H9 (cell line): ENCODE results near the gene MEDAG. TPM values are rescaled to one million over a fixed set of nuclear protein-coding genes. Genes with fewer than 3 reads are reported as not detected.

Experiments
- DNase-seq: peaks from one replicate; pipeline ENCODE4 v3.0.0-alpha.2; 2017
- H2AFZ ChIP-seq: one replicate; pipeline ENCODE4 v1.6.1; 2013; ENCODE audit warnings: mild to moderate bottlenecking, low read length, control low read depth, moderate library complexity
- H2AK5ac ChIP-seq: 2 replicates; pipeline ENCODE4 v1.6.1; 2013; ENCODE audit warnings: low read length, control low read depth, mixed read lengths; ENCODE audit not compliant: insufficient read length
- H2BK120ac ChIP-seq: one replicate; pipeline ENCODE4 v1.6.1; 2013; ENCODE audit warnings: low read depth, mild to moderate bottlenecking, low read length, control low read depth, inconsistent platforms; ENCODE audit not compliant: poor library complexity, severe bottlenecking
- H2BK12ac ChIP-seq: 2 replicates; pipeline ENCODE4 v1.6.1; 2013; ENCODE audit warnings: low read length, control low read depth, mixed read lengths, low read depth; ENCODE audit not compliant: insufficient read length
- H2BK15ac ChIP-seq: 2 replicates; pipeline ENCODE4 v1.6.1; 2013; ENCODE audit warnings: low read depth, low read length, control low read depth
- H2BK20ac ChIP-seq: one replicate; pipeline ENCODE4 v1.6.1; 2013; ENCODE audit warnings: low read depth, mild to moderate bottlenecking, low read length, control low read depth, inconsistent platforms; ENCODE audit not compliant: poor library complexity, severe bottlenecking
- H2BK5ac ChIP-seq: 2 replicates; pipeline ENCODE4 v1.6.1; 2013; ENCODE audit warnings: low read length, control low read depth, mixed read lengths; ENCODE audit not compliant: insufficient read length
- H3K14ac ChIP-seq: 2 replicates; pipeline ENCODE4 v1.6.1; 2013; ENCODE audit warnings: low read length, control low read depth; ENCODE audit not compliant: insufficient read depth
- H3K18ac ChIP-seq: 2 replicates; pipeline ENCODE4 v1.6.1; 2013; ENCODE audit warnings: low read depth, mild to moderate bottlenecking, mixed read lengths, low read length, control low read depth; ENCODE audit not compliant: insufficient read length
- H3K23ac ChIP-seq: 2 replicates; pipeline ENCODE4 v1.6.1; 2013; ENCODE audit warnings: low read length, control low read depth, mixed read lengths, low read depth; ENCODE audit not compliant: insufficient read length
- H3K23me2 ChIP-seq: 2 replicates; pipeline ENCODE4 v1.6.1; 2013; ENCODE audit warnings: low read depth, mild to moderate bottlenecking, mixed read lengths, low read length, control low read depth; ENCODE audit not compliant: insufficient read length, poor library complexity, severe bottlenecking
- H3K27ac ChIP-seq: 2 replicates; pipeline ENCODE4 v1.5.1; 2013; ENCODE audit warnings: low read length, control low read depth, mixed read lengths, low read depth; ENCODE audit not compliant: insufficient read length
- H3K27me3 ChIP-seq: 2 replicates; pipeline ENCODE4 v1.6.1; 2013; ENCODE audit warnings: low read length, control low read depth, inconsistent platforms; ENCODE audit not compliant: insufficient read depth
- H3K4ac ChIP-seq: 2 replicates; pipeline ENCODE4 v1.6.1; 2013; ENCODE audit warnings: low read depth, mild to moderate bottlenecking, control low read depth, inconsistent platforms, low read length, moderate library complexity
- H3K4me1 ChIP-seq: 2 replicates; pipeline ENCODE4 v1.6.1; 2013; ENCODE audit warnings: low read length, control low read depth, inconsistent platforms; ENCODE audit not compliant: insufficient read depth
- H3K4me2 ChIP-seq: 2 replicates; pipeline ENCODE4 v1.6.1; 2013; ENCODE audit warnings: low read length, control low read depth, mixed read lengths; ENCODE audit not compliant: insufficient read length, insufficient read depth
- H3K56ac ChIP-seq: 2 replicates; pipeline ENCODE4 v1.6.1; 2013; ENCODE audit warnings: low read depth, mild to moderate bottlenecking, mixed read lengths, low read length, control low read depth; ENCODE audit not compliant: insufficient read length
- H3K79me1 ChIP-seq: 2 replicates; pipeline ENCODE4 v1.6.1; 2013; ENCODE audit warnings: low read depth, mild to moderate bottlenecking, moderate library complexity, low read length, control low read depth, inconsistent platforms; ENCODE audit not compliant: insufficient read depth, poor library complexity, severe bottlenecking
- H3K79me2 ChIP-seq: 2 replicates; pipeline ENCODE4 v1.6.1; 2013; ENCODE audit warnings: low read length, control low read depth, inconsistent platforms; ENCODE audit not compliant: insufficient read depth
- H3K9ac ChIP-seq: 2 replicates; pipeline ENCODE4 v1.6.1; 2013; ENCODE audit warnings: low read length, control low read depth, mixed read lengths; ENCODE audit not compliant: insufficient read length; ENCODE audit errors: extremely low read depth
- H3K9me3 ChIP-seq: one replicate; pipeline ENCODE4 v1.6.1; 2013; ENCODE audit warnings: low read depth, low read length, inconsistent platforms; ENCODE audit not compliant: control insufficient read depth
- H3T11ph ChIP-seq: one replicate; pipeline ENCODE4 v1.6.1; 2013; ENCODE audit warnings: mild to moderate bottlenecking, low read length, control low read depth, inconsistent platforms
- H4K20me1 ChIP-seq: one replicate; pipeline ENCODE4 v1.6.1; 2013; ENCODE audit not compliant: control insufficient read depth, insufficient read length, insufficient read depth
- H4K5ac ChIP-seq: 2 replicates; pipeline ENCODE4 v1.6.1; 2013; ENCODE audit warnings: low read depth, mild to moderate bottlenecking, mixed read lengths, low read length, control low read depth; ENCODE audit not compliant: insufficient read length
- H4K8ac ChIP-seq: replicated peaks from 2 replicates; pipeline ENCODE4 v1.6.1; 2013; ENCODE audit warnings: low read length, control low read depth, mixed read lengths, low read depth; ENCODE audit not compliant: insufficient read length
- H4K91ac ChIP-seq: 2 replicates; pipeline ENCODE4 v1.6.1; 2013; ENCODE audit warnings: low read depth, mild to moderate bottlenecking, moderate library complexity, mixed read lengths, low read length, control low read depth; ENCODE audit not compliant: insufficient read length
- H3K27ac Mint-ChIP-seq, 3 experiments: 2 replicates in 2 of 3; 3 replicates in 1 of 3; pipeline ENCODE4 v1.8.0; 2020 to 2021; ENCODE audit warnings: mixed read lengths in 3 of 3, mild to moderate bottlenecking in 1 of 3, moderate library complexity in 1 of 3
- H3K27me3 Mint-ChIP-seq: 2 replicates; pipeline ENCODE4 v1.8.0; 2021; ENCODE audit warnings: low read depth, mild to moderate bottlenecking, moderate library complexity, mixed read lengths
- H3K36me3 Mint-ChIP-seq, 3 experiments: 2 replicates in 2 of 3; 3 replicates in 1 of 3; pipeline ENCODE4 v1.8.0; 2020 to 2021; ENCODE audit warnings: low read depth in 3 of 3, mixed read lengths in 3 of 3; ENCODE audit not compliant: insufficient read depth in 1 of 3
- H3K4me1 Mint-ChIP-seq, 2 experiments: 2 replicates each; pipeline ENCODE4 v1.8.0; 2020; ENCODE audit warnings: mixed read lengths in 2 of 2
- H3K4me3 Mint-ChIP-seq, 2 experiments: 2 replicates in 1 of 2; 3 replicates in 1 of 2; pipeline ENCODE4 v1.8.0; 2020 to 2021; ENCODE audit warnings: mild to moderate bottlenecking in 2 of 2, mixed read lengths in 2 of 2, moderate library complexity in 1 of 2
- H3K9me3 Mint-ChIP-seq, 2 experiments: 2 replicates in 1 of 2; 3 replicates in 1 of 2; pipeline ENCODE4 v1.8.0; 2020; ENCODE audit warnings: mild to moderate bottlenecking in 2 of 2, mixed read lengths in 2 of 2, moderate library complexity in 1 of 2
- CTCF ChIP-seq: fragments of 200-600 bp; sonication (generic); conservative IDR thresholded peaks from 3 replicates; pipeline ENCODE4 v1.8.0; 2021; ENCODE audit warnings: antibody characterized with exemption, mild to moderate bottlenecking
- WGBS: extraction: QIAGEN DNeasy Blood & Tissue Kit; methylation state at CpG from one replicate; pipeline ENCODE4 v1.1.7; 2013; ENCODE audit warnings: missing lambda C conversion rate, low lambda C conversion rate, mixed read lengths; ENCODE audit not compliant: insufficient read length; ENCODE audit errors: extremely low coverage; 5-methylcytosine and 5-hydroxymethylcytosine counted together
- total RNA-seq: library from RNA; stranded (reverse); gene quantifications from 2 replicates; pipeline ENCODE4 v1.2.1, GENCODE V29; 2021

Gene MEDAG
- total RNA-seq, 1 experiment from 2014 or later: 0.87 TPM

GRCh38 chr13:30974350-30974749 lies 68.3 kb downstream of the MEDAG start:
- H4K8ac ChIP-seq: no peak overlapping the region
- no peaks in the 10 kb centered on the region for H3K4me1 ChIP-seq
- H3K4me3 Mint-ChIP-seq: no peak overlapping the region
- no peak overlapping the region for H3K27ac Mint-ChIP-seq
- H2BK20ac ChIP-seq: no peak overlapping the region
- H2BK15ac ChIP-seq: no peak overlapping the region
- no peaks in the 10 kb centered on the region for H3K27me3 Mint-ChIP-seq
- no peak overlapping the region for H3K14ac ChIP-seq
- H2BK12ac ChIP-seq: no peak overlapping the region
- no peak overlapping the region for H3K4ac ChIP-seq
- no CpG with 5 or more reads among the region's 2 CpGs for WGBS
- no peak overlapping the region for H3K23ac ChIP-seq
- no peak overlapping the region for H4K5ac ChIP-seq
- H2AK5ac ChIP-seq: no peak overlapping the region
- H4K91ac ChIP-seq: no peak overlapping the region
- H3K56ac ChIP-seq: no peak overlapping the region
- H3K9me3 ChIP-seq: no peaks in the 10 kb centered on the region
- H3K18ac ChIP-seq: no peak overlapping the region
- H3K79me1 ChIP-seq: no peaks in the 10 kb centered on the region
- no peaks in the 10 kb centered on the region for H4K20me1 ChIP-seq
- no peak overlapping the region for H2BK120ac ChIP-seq
- no peaks in the 10 kb centered on the region for H3K36me3 Mint-ChIP-seq
- DNase-seq: no peak
- H3K9ac ChIP-seq: no peak overlapping the region
- no peak for TF ChIP-seq CTCF
- H2AFZ ChIP-seq: no peak overlapping the region
- H3K4me2 ChIP-seq: no peak overlapping the region
- H3K27ac ChIP-seq: no peak overlapping the region
- H3K27me3 ChIP-seq: no peaks in the 10 kb centered on the region
- H3T11ph ChIP-seq: no peak overlapping the region
- no peaks in the 10 kb centered on the region for H3K23me2 ChIP-seq
- no peak overlapping the region for H2BK5ac ChIP-seq
- H3K4me1 Mint-ChIP-seq: no peaks in the 10 kb centered on the region
- no peaks in the 10 kb centered on the region for H3K79me2 ChIP-seq
- no peaks in the 10 kb centered on the region for H3K9me3 Mint-ChIP-seq

Other genes starting within 250 kb of the MEDAG start
- gene ALOX5AP, start 170.7 kb upstream of the MEDAG start, total RNA-seq: not detected in 2 replicates
- gene TEX26, start 26.4 kb downstream of the MEDAG start, total RNA-seq: not detected in 2 replicates